SH-SY5Y (cell line): ENCODE measurements around the gene ARHGAP18.

ENCODE experiments used
- GATA2 ChIP-seq: IDR thresholded peaks from 2 replicates; pipeline ENCODE4 v1.6.1; 2011; ENCODE audit warnings: mild to moderate bottlenecking, low read depth, low read length
- GATA3 ChIP-seq: IDR thresholded peaks from 2 replicates; pipeline ENCODE4 v1.6.1; 2011; ENCODE audit warnings: low read depth, mild to moderate bottlenecking, low read length, moderate library complexity

DNA sequence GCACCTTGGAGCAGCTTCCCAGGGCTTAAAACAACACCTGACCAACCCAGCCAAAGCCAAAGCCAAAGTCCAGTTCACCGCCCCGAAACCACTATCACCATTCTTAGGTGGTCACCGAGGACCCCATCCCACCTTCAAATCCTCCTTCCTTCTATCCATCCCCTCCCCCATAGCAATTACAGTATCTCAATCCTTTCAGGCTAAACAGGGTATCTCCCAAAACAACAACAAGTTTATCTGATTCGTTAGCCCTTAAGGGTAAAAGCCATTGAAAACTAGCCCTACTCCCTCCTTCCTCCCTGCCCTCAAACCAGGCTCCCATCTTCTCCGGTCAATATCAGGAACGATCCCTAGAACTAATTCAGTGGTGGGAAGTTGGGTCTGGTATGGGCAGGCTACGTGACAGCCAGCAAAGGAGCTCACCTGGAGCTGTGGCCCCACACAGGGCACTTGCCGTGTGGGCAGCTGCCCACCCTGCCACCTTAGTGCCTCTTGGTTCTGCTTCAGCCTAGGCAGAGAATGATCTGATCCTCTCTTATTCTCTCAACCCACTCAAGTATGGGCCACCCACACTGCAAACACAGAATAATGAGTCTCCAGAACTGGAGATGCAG, 2.0 kb downstream of the ARHGAP18 start:
- TF ChIP-seq GATA3 (no peak), GATA2 (no peak)
